GM12892 (cell line): Measurements from ENCODE around the gene HADH.

Experiments
- POLR2A ChIP-seq: IDR thresholded peaks from 2 replicates; pipeline ENCODE4 v1.6.1; 2011; ENCODE audit warnings: low read depth, low read length, control low read depth
- POLR2AphosphoS5 ChIP-seq: IDR thresholded peaks from 2 replicates; pipeline ENCODE4 v1.6.1; 2011; ENCODE audit warnings: low read depth, low read length, control low read depth

DNA sequence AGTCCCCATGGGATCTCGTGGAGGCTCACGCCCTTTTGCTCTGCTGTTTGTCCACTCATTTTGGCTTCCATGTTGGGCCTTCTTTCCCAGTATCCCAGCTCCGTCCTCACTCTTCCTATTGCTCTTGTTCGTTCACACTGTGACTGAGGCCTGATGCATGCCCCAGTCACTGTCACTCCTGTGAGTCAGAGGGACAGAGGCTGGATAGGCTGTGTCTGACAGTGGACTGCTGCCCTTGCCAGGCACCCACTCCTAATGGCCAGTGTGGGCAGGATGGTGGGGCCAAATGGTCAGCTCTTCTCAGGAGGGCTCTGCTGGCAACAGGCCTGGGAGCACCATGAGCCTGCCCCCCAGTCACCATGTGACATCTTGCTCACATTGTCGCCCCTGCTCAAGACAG is 40.0 kb downstream of the HADH start:
- TF ChIP-seq POLR2A = no peak
- TF ChIP-seq POLR2AphosphoS5 = no peak
